B cell (primary cell): ENCODE measurements around the gene MGAT4B. TPM values are rescaled to one million over a fixed set of nuclear protein-coding genes. Genes with fewer than 3 reads are reported as not detected.
A peak's percentile ranks its signal among the peaks of the same experiment; 100 is the strongest.

ENCODE experiments used
- ATAC-seq: fragments of 200-7000 bp; cut with Tn5 transposase; one replicate; pipeline ENCODE4 v1.10.0; 2021; ENCODE audit warnings: low read depth, mild to moderate bottlenecking, moderate number of reproducible peaks, moderate library complexity
- CTCF ChIA-PET: fragments of 350-600 bp; sonication (Branson Sonifier 250); formaldehyde crosslinking; loops from one replicate; lab custom pipeline; 2021; ENCODE audit warnings: antibody characterized with exemption, inconsistent platforms; lab: Charles Lee
- POLR2A ChIA-PET: fragments of 350-600 bp; sonication (Branson Sonifier 250); formaldehyde crosslinking; loops from one replicate; lab custom pipeline; 2021; ENCODE audit warnings: antibody characterized with exemption; lab: Charles Lee
- DNase-seq: peaks from one replicate; pipeline ENCODE4 v3.0.0; 2013
- H2AFZ ChIP-seq: 2 replicates; pipeline ENCODE4 v1.6.1; 2012; ENCODE audit warnings: mild to moderate bottlenecking, low read depth, low read length; ENCODE audit not compliant: insufficient read depth, poor library complexity, severe bottlenecking
- H3K27ac ChIP-seq, 2 donors: 1 replicate in 1 of 2; 2 replicates in 1 of 2; pipeline ENCODE4 v1.5.1; 2012 to 2013; ENCODE audit warnings: low read length in 2 of 2, mild to moderate bottlenecking in 2 of 2, moderate library complexity in 1 of 2
- H3K27me3 ChIP-seq, 4 experiments: fragments of 200-600 bp in 1 of 4; sonication (generic) in 1 of 4; replicated peaks in 1 of 4; 1 replicate in 2 of 4; 2 replicates in 2 of 4; pipeline versions ENCODE4 v1.6.1 to v1.7.0; 2013 to 2016; ENCODE audit warnings: low read length in 3 of 4, mild to moderate bottlenecking in 2 of 4, mixed read lengths in 1 of 4, moderate library complexity in 1 of 4; ENCODE audit not compliant: insufficient read depth in 4 of 4, control insufficient read depth in 3 of 4; ENCODE audit errors: control extremely low read depth in 1 of 4
- H3K36me3 ChIP-seq, 2 experiments: replicated peaks in 1 of 2; 1 replicate in 1 of 2; 2 replicates in 1 of 2; pipeline versions ENCODE4 v1.6.1 to v1.7.1; 2013; ENCODE audit warnings: low read length in 1 of 2; ENCODE audit not compliant: insufficient read depth in 2 of 2, control insufficient read depth in 1 of 2; ENCODE audit errors: control extremely low read depth in 1 of 2, extremely low read depth in 1 of 2
- H3K4me1 ChIP-seq, 2 donors: fragments of 200-600 bp in 1 of 2; sonication (generic) in 1 of 2; 1 replicate in 1 of 2; 2 replicates in 1 of 2; pipeline versions ENCODE4 v1.5.1 to v1.6.1; 2013 to 2017; ENCODE audit warnings: low read length in 2 of 2; ENCODE audit not compliant: control insufficient read depth in 2 of 2, insufficient read depth in 2 of 2
- H3K4me2 ChIP-seq: replicated peaks from 2 replicates; pipeline ENCODE3; 2012; ENCODE audit warnings: mild to moderate bottlenecking, low read depth, low read length; ENCODE audit not compliant: poor library complexity, severe bottlenecking
- H3K4me3 ChIP-seq, 5 experiments: fragments of 200-600 bp in 1 of 5; sonication (generic) in 1 of 5; 1 replicate in 3 of 5; 2 replicates in 2 of 5; pipeline versions ENCODE4 v1.5.1 to v1.7.0; 2011 to 2016; ENCODE audit warnings: low read length in 4 of 5, mild to moderate bottlenecking in 4 of 5, low read depth in 2 of 5, control low read depth in 1 of 5, moderate library complexity in 1 of 5; ENCODE audit not compliant: insufficient read depth in 1 of 5; ENCODE audit errors: control extremely low read depth in 1 of 5, extremely low read depth in 1 of 5
- H3K79me2 ChIP-seq: fragments of 200-600 bp; sonication (generic); one replicate; pipeline ENCODE4 v1.6.0; 2016; ENCODE audit warnings: low read length; ENCODE audit not compliant: control insufficient read depth, insufficient read depth
- H3K9ac ChIP-seq: fragments of 200-600 bp; sonication (generic); 2 replicates; pipeline ENCODE4 v1.6.1; 2017; ENCODE audit warnings: mild to moderate bottlenecking, low read length, moderate library complexity
- H3K9me3 ChIP-seq, 3 donors: one replicate each; pipeline versions ENCODE4 v1.6.1 to v1.7.1; 2013; ENCODE audit warnings: low read length in 2 of 3; ENCODE audit not compliant: control insufficient read depth in 2 of 3, insufficient read depth in 1 of 3; ENCODE audit errors: control extremely low read depth in 1 of 3
- H4K20me1 ChIP-seq: 2 replicates; pipeline ENCODE4 v1.6.0; 2012; ENCODE audit warnings: mild to moderate bottlenecking, low read length; ENCODE audit not compliant: insufficient read depth, control insufficient read depth, poor library complexity, severe bottlenecking
- H3K27ac Mint-ChIP-seq: one replicate; pipeline ENCODE4 v1.8.0; 2021; ENCODE audit warnings: mixed read lengths
- H3K27me3 Mint-ChIP-seq: one replicate; pipeline ENCODE4 v1.8.0; 2021; ENCODE audit warnings: mixed read lengths
- H3K4me1 Mint-ChIP-seq: one replicate; pipeline ENCODE4 v1.8.0; 2021; ENCODE audit warnings: mixed read lengths
- H3K4me3 Mint-ChIP-seq: one replicate; pipeline ENCODE4 v1.8.0; 2021; ENCODE audit warnings: mixed read lengths
- H3K9me3 Mint-ChIP-seq: one replicate; pipeline ENCODE4 v1.8.0; 2022; ENCODE audit warnings: mixed read lengths; ENCODE audit not compliant: insufficient read depth
- EZH2 ChIP-seq: IDR thresholded peaks from 2 replicates; pipeline ENCODE4 v1.6.1; 2012; ENCODE audit warnings: borderline replicate concordance, low read depth, mild to moderate bottlenecking, moderate library complexity, low read length; ENCODE audit not compliant: insufficient read depth, poor library complexity, severe bottlenecking
- WGBS: methylation state at CpG from one replicate; pipeline ENCODE4 v1.1.5; 2013; ENCODE audit warnings: missing lambda C conversion rate; ENCODE audit not compliant: insufficient coverage; 5-methylcytosine and 5-hydroxymethylcytosine counted together
- intact Hi-C: fragments of 100-400 bp; cut with micrococcal nuclease; formaldehyde crosslinking; loops from one replicate; pipeline ENCODE4 v1.10.0; 2022
- polyA plus RNA-seq: library from polyadenylated mRNA; depleted of rRNA; stranded (reverse); fragments of >200 nt; gene quantifications from 2 replicates; pipeline ENCODE4 v1.2.3, GENCODE V29; 2012
- total RNA-seq, 2 donors: library from RNA; stranded (reverse); fragments of 120-200 nt in 1 of 2; gene quantifications; 1 replicate in 1 of 2; 2 replicates in 1 of 2; pipeline versions ENCODE4 v1.2.3 to v1.2.4, GENCODE V29; 2013 to 2022
- TF ChIP-seq, protein P1 (sequence below): fragments of 200-600 bp; IDR thresholded peaks from one replicate; pipeline ENCODE4 v1.8.0; 2022; ENCODE audit warnings: antibody characterized with exemption, mild to moderate bottlenecking

Gene MGAT4B
- total and polyA plus RNA-seq, 2 donors (not counting 1 experiment from before 2014, with no cell fraction given), result 105 to 165 TPM

DNA sequence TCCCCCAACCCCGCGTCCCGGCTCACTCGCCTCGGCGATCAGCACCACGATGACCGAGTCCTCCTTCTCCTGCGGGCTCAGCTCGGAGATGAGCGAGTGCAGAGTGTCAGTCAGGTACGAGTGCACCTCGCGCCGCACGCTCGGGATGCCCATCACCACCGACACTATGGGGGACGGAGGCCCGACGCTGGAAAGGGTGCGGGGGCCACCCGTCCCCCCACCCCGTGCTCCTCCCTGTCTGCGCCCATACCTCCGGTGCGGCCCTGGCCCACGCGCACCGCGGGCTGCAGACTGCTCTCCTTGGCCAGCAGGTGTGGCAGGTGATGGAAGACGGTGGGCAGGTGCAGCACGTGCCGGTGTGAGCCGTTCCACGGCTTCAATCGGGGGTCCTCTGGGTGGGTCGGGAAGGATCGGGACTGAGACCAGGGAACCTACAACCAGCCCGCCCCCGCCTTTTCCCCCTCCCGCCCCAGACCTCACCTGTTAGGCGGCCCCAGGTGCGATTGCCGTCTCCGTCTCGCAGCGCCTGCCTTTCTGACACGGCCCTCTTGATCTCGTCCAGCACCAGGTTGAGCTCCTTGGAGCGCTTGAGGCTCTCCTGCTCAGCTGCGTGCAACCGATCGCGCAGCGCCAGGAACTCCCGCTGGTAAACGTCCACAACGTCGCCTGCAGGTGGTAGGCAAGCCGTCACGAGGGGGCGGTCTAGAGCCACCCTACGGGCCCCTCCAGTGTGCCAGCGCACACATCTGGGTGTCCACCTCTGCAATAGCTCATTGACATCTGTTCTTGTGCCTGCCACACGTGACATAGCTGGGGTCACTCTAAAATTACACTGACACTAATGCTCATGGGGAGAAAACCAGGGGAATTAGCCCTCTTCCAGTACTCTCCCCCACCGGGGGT lies 5.1 kb downstream of the MGAT4B start:
- Histone ChIP-seq H3K79me2 (peaks cover 39% of the 10 kb centered on the region), H3K36me3 (peaks cover 0 to 31% of the 10 kb centered on the region in 2 experiments), H3K27me3 (no peaks in the 10 kb centered on the region), H3K9me3 (no peaks in the 10 kb centered on the region), H3K4me3 (no peak overlapping the region), H3K27ac (no peak overlapping the region), H3K4me2 (no peak overlapping the region), H3K9ac (no peak overlapping the region), H2AFZ (no peak overlapping the region), H3K4me1 (peaks cover 34 to 43% of the 10 kb centered on the region in 2 donors), H4K20me1 (peaks cover 62% of the 10 kb centered on the region)
- CTCF ChIA-PET, result interaction anchor here (0.6 to 2.6 kb wide), 38 partner anchors 8 to 468 kb away, joined by 3 to 35 read pairs (median 5); partner anchors contain the start of genes LTC4S, MRNIP, SQSTM1 and TBC1D9B
- Mint-ChIP-seq H3K27ac (no peak overlapping the region), H3K27me3 (no peaks in the 10 kb centered on the region), H3K4me1 (peaks cover 35% of the 10 kb centered on the region), H3K9me3 (no peaks in the 10 kb centered on the region), H3K4me3 (no peak overlapping the region)
- peak; percentile 46 for ATAC-seq
- DNase-seq, result peak; percentile 85
- POLR2A ChIA-PET, result interaction anchor here (0.7 to 1.6 kb wide), 5 partner anchors 19 to 1172 kb away, joined by 3 to 21 read pairs (median 3); partner anchors contain the start of genes MRNIP and SQSTM1
- 69% methylated on average over 62 of the region's 67 CpGs for WGBS
- TF ChIP-seq, protein P1, sequence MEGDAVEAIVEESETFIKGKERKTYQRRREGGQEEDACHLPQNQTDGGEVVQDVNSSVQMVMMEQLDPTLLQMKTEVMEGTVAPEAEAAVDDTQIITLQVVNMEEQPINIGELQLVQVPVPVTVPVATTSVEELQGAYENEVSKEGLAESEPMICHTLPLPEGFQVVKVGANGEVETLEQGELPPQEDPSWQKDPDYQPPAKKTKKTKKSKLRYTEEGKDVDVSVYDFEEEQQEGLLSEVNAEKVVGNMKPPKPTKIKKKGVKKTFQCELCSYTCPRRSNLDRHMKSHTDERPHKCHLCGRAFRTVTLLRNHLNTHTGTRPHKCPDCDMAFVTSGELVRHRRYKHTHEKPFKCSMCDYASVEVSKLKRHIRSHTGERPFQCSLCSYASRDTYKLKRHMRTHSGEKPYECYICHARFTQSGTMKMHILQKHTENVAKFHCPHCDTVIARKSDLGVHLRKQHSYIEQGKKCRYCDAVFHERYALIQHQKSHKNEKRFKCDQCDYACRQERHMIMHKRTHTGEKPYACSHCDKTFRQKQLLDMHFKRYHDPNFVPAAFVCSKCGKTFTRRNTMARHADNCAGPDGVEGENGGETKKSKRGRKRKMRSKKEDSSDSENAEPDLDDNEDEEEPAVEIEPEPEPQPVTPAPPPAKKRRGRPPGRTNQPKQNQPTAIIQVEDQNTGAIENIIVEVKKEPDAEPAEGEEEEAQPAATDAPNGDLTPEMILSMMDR, result peak; percentile 89
- no peak for TF ChIP-seq EZH2
- intact Hi-C loops, result loop anchor here (1.0 to 5.0 kb wide), 5 partner anchors 36 to 271 kb away; partner anchors contain the start of genes RNF130 and TBC1D9B
